H4 (cell line): ENCODE data around the gene PPHLN1. TPM values are rescaled to one million over a fixed set of nuclear protein-coding genes. Genes with fewer than 3 reads are reported as not detected.

ENCODE experiments used
- DNase-seq: peaks from one replicate; pipeline ENCODE4 v3.0.0-alpha.2; 2015; ENCODE audit warnings: low spot score
- total RNA-seq: library from RNA; depleted of rRNA; stranded (reverse); fragments of >200 nt; shearing (Covaris generic); gene quantifications from 2 replicates; pipeline ENCODE4 v1.2.3, GENCODE V29; 2014

PPHLN1 gene
- total RNA-seq, 1 experiment from 2014 or later = 96.5 TPM

DNA sequence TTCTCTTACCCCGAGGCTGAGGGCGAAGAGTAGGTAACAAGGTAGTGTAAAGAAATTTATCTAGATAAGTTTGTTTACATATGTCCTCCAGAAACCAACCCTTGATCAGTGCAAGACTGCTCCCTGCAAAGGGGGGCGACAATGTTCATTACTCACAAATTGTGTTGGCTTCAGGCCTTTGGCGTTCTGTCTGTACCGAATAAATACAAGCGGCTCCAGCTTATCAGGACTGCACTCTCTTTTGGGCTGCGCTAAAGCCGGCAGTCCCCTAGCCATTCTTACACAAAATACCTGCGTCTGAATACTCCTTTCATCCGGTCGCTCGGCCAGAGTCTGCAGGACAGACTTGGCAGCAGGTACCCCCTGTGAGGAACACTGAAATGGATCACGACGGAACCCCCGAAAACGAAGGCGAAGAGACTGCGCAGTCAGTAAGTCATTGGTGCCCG, 116.4 kb downstream of the PPHLN1 start:
- DNase-seq = no peak

DNA sequence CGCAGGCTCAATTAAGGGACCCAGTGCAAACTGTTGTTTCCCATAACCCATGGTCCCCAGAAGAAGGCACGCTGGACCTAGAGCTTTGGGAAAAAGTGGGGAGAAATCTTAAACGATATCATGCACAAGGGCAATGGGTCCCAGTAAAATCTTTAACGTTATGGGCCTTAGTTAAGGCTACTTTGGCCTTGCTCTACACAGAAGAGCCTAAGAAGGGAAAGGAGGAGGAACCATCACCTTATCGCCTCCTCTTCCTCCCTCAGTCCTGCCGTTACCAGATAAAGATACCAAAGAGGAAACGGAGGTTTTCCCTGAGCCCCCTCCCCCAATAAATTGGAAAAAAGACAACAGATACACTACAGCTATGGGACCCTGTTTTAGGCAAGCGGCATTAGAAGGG, 116.9 kb downstream of the PPHLN1 start:
- DNase-seq = no peak

DNA sequence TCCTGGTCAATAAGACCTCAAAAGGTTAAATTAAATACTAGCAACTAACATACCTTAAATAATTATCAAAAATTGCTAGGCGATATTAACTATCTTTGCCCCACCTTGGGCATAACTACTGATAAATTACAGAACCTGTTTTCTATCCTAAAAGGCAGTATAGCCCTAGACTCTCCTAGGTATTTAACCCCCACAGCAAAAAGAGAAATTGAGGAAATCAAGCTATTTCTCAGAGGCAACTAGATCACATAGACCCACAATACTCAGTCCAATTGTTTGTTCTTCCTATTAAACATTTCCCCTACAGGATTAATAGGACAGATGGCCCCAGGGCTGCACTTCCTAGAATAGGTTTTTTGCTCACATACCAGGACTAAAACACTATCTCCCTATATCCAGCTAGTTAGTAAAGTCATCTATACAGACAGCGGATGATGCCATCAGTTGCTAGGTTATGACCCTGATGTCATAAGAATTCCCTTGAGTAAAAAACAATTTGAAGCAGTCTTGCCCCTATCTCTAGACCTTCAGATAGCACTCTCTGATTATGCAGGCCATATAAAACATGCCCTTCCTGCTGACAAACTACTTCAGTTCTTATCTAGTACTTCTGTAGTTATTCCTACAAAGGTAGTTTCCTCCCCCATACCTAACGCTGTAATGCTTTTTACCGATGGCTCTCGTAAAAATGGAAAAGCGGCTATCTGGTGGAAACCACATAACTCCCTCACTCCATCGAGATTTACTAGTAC, 118.4 kb downstream of the PPHLN1 start:
- no peak for DNase-seq

DNA sequence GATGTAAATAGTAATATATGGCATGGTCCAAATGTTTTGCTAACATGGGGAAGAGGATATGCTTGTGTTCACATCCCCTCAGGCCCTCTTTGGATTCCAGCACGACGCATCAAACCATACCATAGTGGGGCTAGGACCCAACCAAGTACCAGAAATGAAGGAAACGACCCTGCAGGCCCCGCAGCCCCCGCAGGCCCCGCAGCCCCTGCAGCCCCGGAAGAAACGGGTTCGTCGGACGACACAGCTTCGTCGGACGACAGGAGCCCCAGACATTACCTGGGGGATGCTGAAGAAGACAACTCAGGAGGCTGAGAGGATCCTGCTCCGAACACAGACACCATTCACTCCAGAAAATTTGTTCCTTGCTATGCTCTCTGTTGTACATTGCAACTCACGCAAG, 119.9 kb downstream of the PPHLN1 start:
- no peak for DNase-seq

DNA sequence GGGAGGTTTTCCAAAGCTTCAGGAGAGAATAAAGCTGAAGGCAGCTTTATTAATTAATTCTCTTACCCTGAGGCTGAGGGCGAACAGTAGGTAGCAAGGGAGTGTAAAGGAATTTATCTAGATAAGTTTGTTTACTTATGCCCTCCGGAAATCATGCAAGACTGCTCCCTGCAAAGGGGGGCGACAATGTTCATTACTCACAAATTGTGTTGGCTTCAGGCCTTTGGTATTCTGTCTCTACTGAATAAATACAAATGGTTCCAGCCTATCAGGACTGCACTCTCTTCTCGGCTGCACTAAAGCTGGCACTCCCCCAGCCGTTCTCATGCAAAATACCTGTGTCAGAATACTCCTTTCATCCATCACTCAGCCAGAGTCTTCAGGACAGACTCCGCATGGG, 120.8 kb downstream of the PPHLN1 start:
- DNase-seq = peak; percentile 11

DNA sequence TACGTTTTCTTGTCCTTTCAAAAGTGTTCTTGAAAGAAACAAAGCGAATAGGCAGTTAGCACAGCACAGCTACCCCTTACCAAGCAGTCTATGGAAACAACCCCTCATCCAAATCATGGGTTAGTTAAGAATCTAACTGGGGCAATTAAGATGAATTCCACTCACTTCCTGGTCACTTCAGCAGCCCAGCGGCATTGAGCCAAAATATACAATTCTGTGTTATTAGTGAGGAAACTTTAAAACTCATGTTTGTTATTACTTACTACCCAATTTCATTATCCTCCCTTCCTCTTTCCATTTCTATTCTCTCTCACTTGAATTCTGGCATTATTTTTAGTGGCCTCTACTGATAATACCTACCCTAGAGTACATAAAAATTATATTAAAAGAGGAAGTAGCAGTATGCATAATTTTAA, 121.4 kb downstream of the PPHLN1 start:
- DNase-seq = no peak

DNA sequence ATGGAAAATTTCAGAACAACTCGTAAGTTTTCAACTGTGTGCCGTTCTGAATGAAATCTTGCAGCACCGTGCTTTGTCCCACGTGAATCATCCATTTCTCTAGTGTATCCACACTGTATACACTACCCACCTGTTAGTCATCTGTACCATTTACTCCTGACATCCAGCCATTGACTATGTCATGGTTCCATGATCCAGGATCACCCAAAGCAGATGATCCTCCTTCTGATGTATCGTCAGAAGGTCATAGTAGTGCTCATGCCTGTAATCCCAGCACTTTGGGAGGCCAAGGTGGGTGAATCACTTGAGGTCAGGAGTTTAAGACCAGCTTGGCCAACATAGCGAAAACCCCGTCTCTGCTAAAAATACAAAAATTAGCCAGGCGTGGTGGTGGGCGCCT, 122.9 kb downstream of the PPHLN1 start:
- no peak for DNase-seq

DNA sequence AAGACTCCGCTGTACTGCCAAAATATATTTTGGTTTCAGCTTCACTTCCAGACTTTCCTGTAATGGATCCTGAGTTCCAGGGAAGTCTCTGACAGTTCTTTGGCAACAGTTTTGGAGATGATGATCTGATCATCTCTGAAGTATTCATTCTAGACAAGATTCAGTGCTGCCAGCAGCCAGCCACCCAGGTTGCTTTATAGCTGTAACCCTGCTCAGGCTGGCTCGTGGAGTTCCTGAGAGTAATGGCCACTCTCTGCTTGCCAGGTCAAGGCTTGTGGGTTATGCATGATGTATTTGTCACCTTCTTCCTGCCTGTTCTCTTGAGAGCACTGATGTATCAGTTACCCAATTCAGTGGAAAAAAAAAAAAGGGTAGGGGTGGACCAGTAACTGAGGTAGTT, 124.3 kb downstream of the PPHLN1 start:
- no peak for DNase-seq

DNA sequence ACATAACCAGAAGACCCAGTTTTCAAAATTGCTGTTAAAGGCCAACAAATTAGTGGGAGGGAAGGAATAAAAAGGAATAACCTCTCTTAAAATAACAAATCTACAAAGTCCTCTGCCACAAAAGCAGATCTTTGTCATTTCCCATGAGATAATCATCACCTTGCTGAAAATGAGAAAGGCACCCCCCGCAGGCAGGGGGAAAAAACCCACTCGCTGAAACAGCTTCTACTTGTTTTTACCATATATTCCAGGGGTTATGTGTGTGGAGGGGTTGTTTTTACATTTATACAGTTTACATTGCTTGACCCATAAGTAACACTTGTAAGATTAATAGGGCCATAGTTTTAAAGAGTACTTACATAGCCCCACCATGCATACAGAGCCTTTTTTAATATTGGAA, 132.6 kb downstream of the PPHLN1 start:
- DNase-seq = no peak

DNA sequence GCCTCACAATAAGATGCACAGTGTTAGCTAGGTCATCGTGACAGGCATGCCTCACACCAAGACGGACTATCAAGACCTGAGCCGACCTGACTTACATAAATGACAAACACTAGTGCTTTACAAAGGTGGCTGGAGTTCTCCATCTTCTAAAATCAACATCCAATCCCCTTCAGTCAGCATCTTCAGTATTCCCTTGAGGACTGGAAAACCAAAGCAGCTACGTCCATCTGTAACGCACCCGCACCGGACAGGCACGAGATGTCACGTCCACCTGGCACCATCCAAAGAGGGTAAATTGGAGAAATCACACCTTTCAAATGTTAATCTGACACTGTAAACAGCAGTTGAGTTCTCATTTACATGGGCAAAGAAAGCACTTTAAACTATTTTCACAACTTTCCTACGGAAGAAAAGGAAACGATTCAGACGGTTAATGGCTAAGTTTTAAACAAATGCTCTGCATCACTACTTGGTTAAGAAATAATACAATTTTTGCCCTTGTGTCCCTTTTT, 133.4 kb downstream of the PPHLN1 start:
- DNase-seq = no peak

DNA sequence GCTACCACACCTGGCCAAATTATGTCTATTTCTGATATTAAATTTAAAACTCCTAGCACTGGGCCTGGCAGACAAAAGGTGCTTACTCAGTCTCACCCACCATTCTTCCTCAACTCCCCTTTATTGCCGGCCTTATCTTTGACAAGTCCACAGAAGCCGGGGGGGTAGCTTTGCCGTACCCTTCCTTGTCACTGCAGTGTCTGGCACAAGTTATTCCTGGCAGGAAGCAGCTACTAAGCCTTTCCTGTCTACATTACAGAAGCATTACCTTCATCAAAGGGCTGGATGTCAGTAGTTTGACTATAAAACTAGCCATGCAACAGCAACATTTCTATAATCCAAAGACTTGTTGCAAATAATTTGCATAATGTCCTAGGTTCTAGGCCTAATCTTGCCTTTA, 136.5 kb downstream of the PPHLN1 start:
- no peak for DNase-seq

DNA sequence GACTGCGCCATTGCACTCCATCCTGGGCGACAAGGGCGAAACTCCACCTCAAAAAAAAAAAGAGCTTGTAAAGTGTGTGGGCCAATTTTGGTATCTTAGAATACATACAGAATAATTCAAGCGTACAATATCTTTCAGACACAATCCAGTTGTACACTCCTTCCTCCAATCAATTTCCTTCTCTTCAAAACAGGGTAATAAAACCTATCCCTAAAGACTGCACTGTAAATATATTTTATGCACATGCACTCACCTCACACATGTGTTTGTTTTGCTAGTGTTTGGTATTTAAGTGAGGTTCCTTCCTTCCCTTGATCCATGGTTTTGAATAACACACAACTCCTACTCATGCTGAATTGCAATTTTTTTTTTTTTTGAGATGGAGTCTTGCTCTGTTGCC, 137.7 kb downstream of the PPHLN1 start:
- no peak for DNase-seq

DNA sequence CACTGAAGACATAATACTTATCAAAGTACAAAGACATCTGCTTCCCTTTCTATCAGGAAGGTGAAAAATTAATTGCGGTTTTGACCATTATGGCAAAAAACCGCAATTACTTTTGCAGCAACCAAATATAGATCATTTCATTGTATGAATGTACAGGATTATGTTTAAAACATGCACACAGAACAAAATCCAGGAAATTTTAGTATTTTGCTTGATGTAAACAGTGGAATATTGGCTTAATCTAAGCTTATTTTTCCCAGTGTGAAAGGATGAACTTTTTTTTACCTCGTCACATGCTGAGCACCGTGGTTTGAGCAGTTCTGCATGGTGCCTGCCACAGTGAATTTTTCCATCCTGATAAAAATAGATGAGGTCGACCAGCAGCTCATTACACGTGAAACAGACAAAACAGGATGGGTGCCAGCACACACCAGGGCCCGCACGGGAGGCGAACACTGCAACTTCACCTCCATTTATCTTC, 142.4 kb downstream of the PPHLN1 start:
- DNase-seq = peak; percentile 47

DNA sequence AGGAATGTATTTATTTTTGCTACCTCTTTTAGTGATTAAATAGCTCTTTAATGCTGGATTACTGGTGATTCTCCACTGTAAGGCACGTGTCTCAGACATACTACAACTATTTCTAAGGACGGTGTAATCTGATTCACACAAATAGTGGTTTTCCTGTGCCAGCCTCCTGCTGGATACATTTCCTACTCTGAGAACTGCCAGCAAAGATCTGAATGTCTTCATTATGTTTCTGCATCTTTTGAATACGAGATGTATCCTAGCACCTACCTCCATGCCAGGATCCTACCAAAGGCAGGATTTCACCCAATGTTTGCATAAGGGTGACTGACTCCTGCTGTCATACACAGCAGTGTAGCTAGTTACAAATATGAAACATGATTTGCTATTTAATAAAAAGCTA, 143.0 kb downstream of the PPHLN1 start:
- DNase-seq = peak; percentile 45

DNA sequence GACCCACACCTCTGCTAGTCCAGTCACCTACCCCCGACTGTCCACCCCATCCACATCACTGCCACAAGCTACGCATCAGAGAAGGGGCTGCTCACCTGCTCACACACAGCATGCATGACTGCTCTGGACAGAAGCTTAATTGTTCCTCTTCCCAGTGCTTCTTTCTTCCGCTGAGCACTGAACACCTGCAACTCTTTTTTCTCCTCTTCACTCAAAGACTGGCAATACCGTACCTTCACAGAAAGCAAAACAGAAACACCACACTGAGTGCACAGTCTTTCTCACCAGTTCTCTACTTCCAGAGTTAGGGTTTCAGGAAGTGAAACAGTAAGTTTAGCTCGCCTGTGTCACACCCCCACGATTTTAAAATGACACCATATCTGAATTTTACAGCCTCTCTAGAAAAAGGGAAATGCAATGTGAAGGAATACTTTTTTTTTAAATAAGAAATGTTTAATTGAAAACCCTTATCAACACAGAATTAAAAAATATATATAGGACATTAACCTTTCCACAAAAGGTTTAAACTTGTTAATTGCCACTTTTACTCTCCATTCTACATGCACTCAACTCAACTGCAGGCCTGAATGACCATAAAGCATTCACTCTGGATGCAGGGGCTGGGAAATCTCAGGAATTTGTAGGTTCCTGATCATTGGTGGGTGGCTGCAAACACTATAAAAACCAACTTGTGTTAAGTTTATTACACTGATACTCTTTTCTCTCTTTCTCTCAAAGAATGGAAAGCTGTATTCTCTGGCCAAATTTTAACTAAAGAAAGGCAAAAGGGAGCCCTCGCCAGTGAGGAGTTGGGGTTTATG, 143.6 kb downstream of the PPHLN1 start:
- DNase-seq = no peak

DNA sequence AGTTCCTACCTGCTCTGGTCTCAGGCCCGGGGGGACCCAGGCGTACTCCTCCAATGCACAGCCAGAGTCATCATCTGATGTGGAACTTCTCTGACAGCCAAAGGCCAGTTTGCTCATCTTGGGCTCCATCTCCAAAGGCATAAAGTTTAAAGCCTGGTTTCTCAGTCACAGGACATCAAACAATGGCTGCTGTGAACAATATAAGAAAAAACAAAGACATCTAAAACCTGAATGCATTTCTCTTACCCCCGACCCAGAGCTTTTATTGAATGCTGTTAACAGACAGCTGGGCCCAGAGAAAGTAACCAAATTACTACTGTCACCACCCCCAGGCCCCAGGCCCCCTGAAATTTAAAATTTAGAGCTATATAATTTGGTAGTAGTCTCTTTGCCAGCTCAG, 146.4 kb downstream of the PPHLN1 start:
- DNase-seq = no peak

DNA sequence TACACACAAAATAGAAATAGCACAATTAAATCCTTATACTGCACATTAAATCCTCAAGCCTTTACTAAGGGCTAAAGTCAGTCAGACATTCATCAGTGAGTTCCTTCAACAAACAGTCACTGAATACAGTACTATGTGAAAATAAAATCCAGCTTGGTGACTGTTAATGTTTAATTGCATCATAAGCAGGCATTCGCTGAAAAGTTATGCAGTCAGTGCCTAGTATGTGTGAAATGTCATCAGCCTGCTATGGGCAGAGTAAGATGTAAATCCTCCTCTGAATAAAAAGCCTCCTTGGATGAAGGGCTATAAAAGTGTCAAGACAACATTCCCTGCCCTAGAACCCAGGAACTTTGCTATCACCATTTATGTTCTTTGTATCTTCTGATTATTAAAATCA, 147.2 kb downstream of the PPHLN1 start:
- no peak for DNase-seq

DNA sequence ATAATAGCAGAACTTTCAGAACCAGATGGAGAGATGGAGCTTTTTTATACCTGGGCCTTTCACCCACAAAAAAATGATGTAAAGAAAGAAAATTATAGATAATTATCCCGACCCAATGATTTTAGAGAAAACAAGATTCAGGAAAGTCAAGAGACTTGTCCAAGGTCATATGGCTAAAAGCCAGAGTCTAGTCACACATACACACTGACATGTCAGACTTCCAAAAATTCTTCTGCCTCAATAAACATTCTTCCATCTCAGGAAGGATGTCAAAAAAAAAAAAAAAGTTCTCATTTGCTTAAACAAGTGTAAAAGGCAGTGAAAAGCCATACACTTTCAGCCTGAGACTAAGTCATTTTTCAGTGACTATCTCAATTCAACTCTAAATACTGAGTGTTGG, 147.6 kb downstream of the PPHLN1 start:
- DNase-seq = no peak

DNA sequence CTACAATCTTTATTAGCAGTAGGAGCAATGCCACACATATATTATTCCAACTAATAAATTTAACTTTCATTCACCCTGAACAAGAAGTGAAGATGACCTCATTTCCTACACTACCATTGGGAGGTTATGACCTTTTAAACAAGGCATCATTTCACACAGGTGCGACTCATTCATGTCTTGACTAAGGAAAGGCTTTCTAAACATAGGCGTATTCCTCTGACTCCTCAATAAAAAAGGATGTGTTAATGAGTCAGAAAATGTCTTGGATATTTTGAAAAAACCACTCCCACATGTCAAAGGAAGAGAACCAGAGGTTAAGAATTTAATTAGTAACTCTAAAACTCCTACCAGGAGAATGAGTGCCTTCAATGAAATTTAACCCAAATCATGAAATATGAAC, 148.4 kb downstream of the PPHLN1 start:
- DNase-seq = no peak

DNA sequence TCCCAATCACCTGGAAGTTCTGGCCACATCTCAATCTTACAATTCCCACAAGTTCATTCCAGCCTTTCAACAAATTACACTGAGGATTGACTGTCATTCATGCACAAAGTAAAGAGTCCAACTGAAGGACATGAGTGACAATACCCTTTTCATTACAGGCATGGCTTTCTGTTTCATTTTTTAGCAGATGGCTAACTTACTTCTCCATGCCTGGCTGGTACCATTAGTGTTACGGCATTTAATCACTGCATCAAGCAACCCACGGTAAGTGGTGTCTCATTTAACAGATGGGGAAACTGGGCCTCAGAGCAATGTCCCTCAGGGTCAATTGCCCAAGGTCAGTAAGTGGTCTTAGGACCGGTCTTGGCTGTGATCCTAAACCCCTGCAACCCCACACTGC, 149.1 kb downstream of the PPHLN1 start:
- no peak for DNase-seq

DNA sequence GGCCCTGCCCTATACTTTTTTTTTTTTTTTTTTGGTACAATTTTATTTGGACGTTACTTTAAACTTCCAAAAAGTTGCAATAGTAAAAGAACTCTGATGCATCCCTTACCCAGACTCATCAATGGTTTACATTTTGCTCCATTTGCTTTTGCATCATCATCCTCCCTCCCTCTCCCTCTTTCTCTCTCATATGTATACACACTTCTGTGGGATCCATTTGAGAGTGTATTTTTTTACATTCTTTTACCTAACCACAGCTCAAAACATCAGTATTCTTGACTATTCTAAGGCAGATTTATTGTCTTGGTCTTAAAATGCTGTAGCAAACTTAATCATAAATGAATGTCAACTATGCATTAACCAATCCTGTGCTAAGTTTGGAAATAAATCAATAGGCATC, 152.0 kb downstream of the PPHLN1 start:
- peak; percentile 10 for DNase-seq

DNA sequence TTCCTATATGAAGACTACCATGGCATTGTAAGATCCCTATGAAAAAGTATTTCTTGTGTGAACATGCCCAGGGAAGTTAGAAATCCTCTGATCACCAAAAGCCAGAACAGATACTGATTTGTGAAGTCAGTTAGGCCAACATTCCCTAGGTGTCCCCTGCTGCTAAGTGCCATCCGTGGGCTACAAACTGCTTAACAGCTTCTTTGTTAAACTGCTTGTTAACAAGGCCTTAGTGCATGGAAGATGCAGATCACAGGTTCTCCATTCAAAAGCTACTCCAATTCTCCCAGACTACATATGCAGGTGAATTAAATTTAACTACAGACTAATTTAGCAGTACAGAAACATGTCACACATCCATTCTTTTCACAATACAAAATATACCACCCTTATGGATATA, 155.4 kb downstream of the PPHLN1 start:
- no peak for DNase-seq
